GM23338 (cell line): ENCODE data around the gene TM7SF2.

Experiments
- CTCF ChIP-seq, 2 experiments: fragments of 200-600 bp in 1 of 2; sonication (generic) in 1 of 2; conservative IDR thresholded peaks; 2 replicates each; pipeline versions ENCODE4 v1.5.1 to v1.6.1; 2016 to 2017; ENCODE audit warnings: antibody characterized with exemption in 2 of 2, low read depth in 2 of 2, mild to moderate bottlenecking in 2 of 2, moderate library complexity in 1 of 2
- EZH2 ChIP-seq: fragments of 200-600 bp; sonication (generic); IDR thresholded peaks from one replicate; pipeline ENCODE4 v1.8.0; 2017; ENCODE audit warnings: antibody characterized with exemption, mild to moderate bottlenecking, low read depth; ENCODE audit not compliant: unreplicated experiment
- EZH2phosphoT487 ChIP-seq: fragments of 200-600 bp; sonication (generic); IDR thresholded peaks from one replicate; pipeline ENCODE4 v1.8.1; 2018; ENCODE audit warnings: antibody characterized with exemption; ENCODE audit not compliant: unreplicated experiment
- POLR2AphosphoS5 ChIP-seq: IDR thresholded peaks from 2 replicates; pipeline ENCODE4 v1.6.1; 2016; ENCODE audit warnings: antibody characterized with exemption, low read depth
- REST ChIP-seq: IDR thresholded peaks from one replicate; pipeline ENCODE4 v1.6.1; 2018; ENCODE audit warnings: antibody characterized with exemption; ENCODE audit not compliant: unreplicated experiment
- ZNF331 ChIP-seq: fragments of 250-450 bp; sonication (Bioruptor Pico); IDR thresholded peaks from 2 replicates; pipeline ENCODE4 v1.5.0; 2020; ENCODE audit warnings: low read depth, mild to moderate bottlenecking, moderate library complexity

- TF ChIP-seq EZH2phosphoT487 (no peak), POLR2AphosphoS5 (no peak), CTCF (conservative IDR thresholded peaks at IDR 0.05; ENCODE audit: low read depth in 2 of 2) (no peak), REST (no peak), EZH2 (no peak), ZNF331 (CRISPR knock-in tag) (no peak)
Observed at GRCh38 chr11:65135633-65136145, 24.0 kb downstream of the TM7SF2 start.
